SK-N-SH treated with all-trans-retinoic acid at 6 μM for 48 hours (cell line): ENCODE results near the gene MLST8.

Experiments
- ATAC-seq: fragments of 200-7000 bp; cut with Tn5 transposase; 3 replicates; pipeline ENCODE4 v1.9.1; 2020; ENCODE audit warnings: mild to moderate bottlenecking, moderate library complexity
- ARNTL ChIP-seq: fragments of 450-650 bp; formaldehyde crosslinking; IDR thresholded peaks from 2 replicates; pipeline ENCODE4 v1.5.0; 2020; ENCODE audit warnings: low read depth, mild to moderate bottlenecking, moderate library complexity, borderline replicate concordance
- CREB5 ChIP-seq: fragments of 250-450 bp; sonication (Bioruptor Pico); IDR thresholded peaks from 2 replicates; pipeline ENCODE4 v1.5.1; 2020; ENCODE audit warnings: low read depth, mild to moderate bottlenecking, moderate library complexity
- CSDC2 ChIP-seq: fragments of 250-450 bp; sonication (Bioruptor Pico); IDR thresholded peaks from 2 replicates; pipeline ENCODE4 v1.5.0; 2020; ENCODE audit warnings: mild to moderate bottlenecking, moderate library complexity
- ESRRG ChIP-seq: fragments of 250-450 bp; sonication (Bioruptor Pico); IDR thresholded peaks from 2 replicates; pipeline ENCODE4 v1.6.1; 2021; ENCODE audit warnings: mild to moderate bottlenecking
- GLIS3 ChIP-seq: fragments of 250-450 bp; sonication (Bioruptor Pico); IDR thresholded peaks from 2 replicates; pipeline ENCODE4 v1.5.0; 2020; ENCODE audit warnings: mild to moderate bottlenecking, moderate library complexity
- PATZ1 ChIP-seq: fragments of 250-450 bp; sonication (Bioruptor Pico); IDR thresholded peaks from 2 replicates; pipeline ENCODE4 v1.8.0; 2020; ENCODE audit warnings: mild to moderate bottlenecking, moderate library complexity, borderline replicate concordance
- POU6F1 ChIP-seq: fragments of 250-450 bp; sonication (Bioruptor Pico); IDR thresholded peaks from 2 replicates; pipeline ENCODE4 v1.8.0; 2021; ENCODE audit warnings: low read depth, mild to moderate bottlenecking, moderate library complexity, borderline replicate concordance
- PPARA ChIP-seq: fragments of 250-450 bp; sonication (Bioruptor Pico); IDR thresholded peaks from 2 replicates; pipeline ENCODE4 v1.5.0; 2020; ENCODE audit warnings: mild to moderate bottlenecking, borderline replicate concordance
- TCF4 ChIP-seq: fragments of 250-450 bp; sonication (Bioruptor Pico); IDR thresholded peaks from 2 replicates; pipeline ENCODE4 v1.8.0; 2021; ENCODE audit warnings: mild to moderate bottlenecking, moderate library complexity, borderline replicate concordance
- TOX ChIP-seq: fragments of 250-450 bp; sonication (Bioruptor Pico); IDR thresholded peaks from 2 replicates; pipeline ENCODE4 v1.8.0; 2021; ENCODE audit warnings: mild to moderate bottlenecking, moderate library complexity, borderline replicate concordance
- TSHZ2 ChIP-seq: fragments of 250-450 bp; sonication (Bioruptor Pico); IDR thresholded peaks from 2 replicates; pipeline ENCODE4 v1.5.0; 2020; ENCODE audit warnings: mild to moderate bottlenecking, moderate library complexity
- ZC3H10 ChIP-seq: fragments of 250-450 bp; sonication (Bioruptor Pico); IDR thresholded peaks from 2 replicates; pipeline ENCODE4 v1.5.1; 2021; ENCODE audit warnings: mild to moderate bottlenecking, moderate library complexity
- ZFP3 ChIP-seq: fragments of 250-450 bp; sonication (Bioruptor Pico); IDR thresholded peaks from 2 replicates; pipeline ENCODE4 v1.5.0; 2020; ENCODE audit warnings: mild to moderate bottlenecking, moderate library complexity
- ZFP30 ChIP-seq: fragments of 450-650 bp; formaldehyde crosslinking; IDR thresholded peaks from 2 replicates; pipeline ENCODE4 v1.5.0; 2022; ENCODE audit warnings: mild to moderate bottlenecking, moderate library complexity
- ZNF565 ChIP-seq: fragments of 450-650 bp; formaldehyde crosslinking; conservative IDR thresholded peaks from 2 replicates; pipeline ENCODE4 v1.5.0; 2020; ENCODE audit warnings: low read depth, mild to moderate bottlenecking, moderate library complexity
- ZNF70 ChIP-seq: fragments of 450-650 bp; formaldehyde crosslinking; IDR thresholded peaks from 2 replicates; pipeline ENCODE4 v1.5.0; 2020; ENCODE audit warnings: mild to moderate bottlenecking, moderate library complexity
- ZNF8 ChIP-seq: fragments of 450-650 bp; formaldehyde crosslinking; IDR thresholded peaks from 2 replicates; pipeline ENCODE4 v1.5.0; 2020; ENCODE audit warnings: mild to moderate bottlenecking, moderate library complexity

MLST8 gene

GRCh38 chr16:2228161-2228824, 23.0 kb downstream of the MLST8 start:
- TF ChIP-seq ZC3H10 (no peak), ZFP3 (CRISPR knock-in tag) (no peak), ZNF8 (no peak), GLIS3 (CRISPR knock-in tag) (no peak), TCF4 (no peak), TOX (CRISPR knock-in tag) (no peak)
- no peak for ATAC-seq

GRCh38 chr16:2229091-2229490, 23.8 kb downstream of the MLST8 start:
- ATAC-seq: no peak
- TF ChIP-seq GLIS3 (CRISPR knock-in tag): no peak
- no peak for TF ChIP-seq PATZ1 (CRISPR knock-in tag)
- no peak for TF ChIP-seq ARNTL
- no peak for TF ChIP-seq CSDC2 (CRISPR knock-in tag)
- TF ChIP-seq CREB5 (CRISPR knock-in tag): no peak
- no peak for TF ChIP-seq TSHZ2 (CRISPR knock-in tag)
- no peak for TF ChIP-seq ZFP30 (CRISPR knock-in tag)
- TF ChIP-seq POU6F1 (CRISPR knock-in tag): no peak
- TF ChIP-seq, all 23 proteins: peak for 0

- ATAC-seq: no peak
- TF ChIP-seq ESRRG (CRISPR knock-in tag) (no peak), TOX (CRISPR knock-in tag) (no peak), ZNF70 (no peak), ZFP3 (CRISPR knock-in tag) (no peak), ZNF565 (CRISPR knock-in tag) (no peak), PPARA (CRISPR knock-in tag) (no peak), TSHZ2 (CRISPR knock-in tag) (no peak)
These were observed 24.5 kb downstream of the MLST8 start for GRCh38 chr16:2229632-2230250.
